NCI-H146 (cell line): ENCODE measurements around the gene ANKS1B.
"Not testable (repeated sequence)": the region's sequence is repeated elsewhere in the genome, so short reads cannot be mapped to it uniquely, and the experiment has no call there.

ENCODE experiments used
- DNase-seq: peaks from one replicate; lab custom pipeline; 2025; lab: John Stamatoyannopoulos, UW

ANKS1B gene

DNA sequence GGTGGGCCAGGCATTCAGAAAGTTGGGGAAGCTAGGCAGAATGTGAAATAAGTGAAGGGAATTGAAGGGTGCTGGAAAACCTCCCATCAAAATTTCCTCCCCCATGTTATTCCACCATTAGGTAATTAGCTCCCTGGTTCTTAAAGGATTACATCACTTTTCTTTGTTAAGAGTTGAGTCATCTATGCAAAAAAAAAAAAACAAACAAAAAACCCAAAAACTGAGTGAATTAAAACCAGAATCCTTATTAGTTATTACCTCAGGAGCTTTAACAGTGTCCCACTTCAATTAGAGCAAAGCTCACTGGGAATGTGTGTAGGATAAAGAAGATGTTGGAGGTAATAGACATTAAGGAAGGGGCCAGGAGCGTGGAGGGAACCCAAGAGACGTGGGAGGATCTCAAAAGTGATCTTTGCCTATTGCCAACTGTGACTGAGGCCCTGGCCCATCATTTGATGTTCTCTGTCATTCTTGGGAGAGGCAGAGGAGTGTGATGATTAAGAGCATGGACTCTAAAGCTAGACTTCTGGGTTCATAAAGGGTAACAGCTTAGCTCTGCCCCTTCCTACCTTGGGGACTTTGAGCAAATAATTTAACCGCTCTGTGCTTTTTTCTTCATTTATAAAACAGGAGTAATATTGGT is 975.0 kb downstream of the ANKS1B start:
- no peak for DNase-seq

DNA sequence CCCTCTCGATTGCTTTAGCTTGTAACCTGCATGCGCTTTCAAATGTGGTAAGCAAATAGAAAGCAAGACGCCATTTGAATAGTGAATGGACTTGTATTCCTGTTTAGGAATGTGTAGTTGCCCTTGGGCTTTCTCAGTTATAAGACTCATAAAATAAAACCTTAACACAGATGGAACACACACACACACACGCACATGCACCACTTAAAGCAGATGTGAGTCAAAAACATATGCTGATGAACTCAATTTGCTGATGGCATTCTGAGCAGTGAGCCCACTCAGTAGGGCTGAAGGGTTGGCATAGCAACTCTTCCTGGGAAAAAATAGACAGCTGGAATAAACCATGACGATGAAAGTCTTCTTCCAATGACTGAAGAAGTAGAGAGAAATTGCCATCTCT is 979.1 kb downstream of the ANKS1B start:
- no peak for DNase-seq

GRCh38 chr12:99004799-99005466 is 979.8 kb downstream of the ANKS1B start:
- DNase-seq = no peak

DNA sequence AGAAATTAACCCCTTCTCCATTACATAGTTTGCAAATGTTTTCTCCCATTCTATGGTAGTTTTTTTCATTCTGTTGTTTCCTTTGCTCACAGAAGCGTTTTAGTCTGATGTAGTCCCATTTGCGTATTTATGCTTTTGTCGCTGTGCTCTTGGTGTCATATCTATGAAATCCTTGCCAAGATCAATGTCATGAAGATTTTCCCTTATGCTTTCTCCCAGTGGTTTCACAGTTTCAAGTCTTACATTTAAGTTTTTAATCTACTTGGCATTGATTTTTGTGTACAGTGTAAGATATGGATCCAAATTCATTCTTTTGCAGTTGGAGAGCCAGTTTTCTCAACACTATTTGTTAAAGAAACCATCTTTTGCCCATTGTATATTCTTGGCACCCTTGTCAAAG is 982.0 kb downstream of the ANKS1B start:
- no peak for DNase-seq

GRCh38 chr12:99002156-99002555 is 982.6 kb downstream of the ANKS1B start:
- DNase-seq = no peak

GRCh38 chr12:98999559-98999958 is 985.2 kb downstream of the ANKS1B start:
- DNase-seq = no peak

DNA sequence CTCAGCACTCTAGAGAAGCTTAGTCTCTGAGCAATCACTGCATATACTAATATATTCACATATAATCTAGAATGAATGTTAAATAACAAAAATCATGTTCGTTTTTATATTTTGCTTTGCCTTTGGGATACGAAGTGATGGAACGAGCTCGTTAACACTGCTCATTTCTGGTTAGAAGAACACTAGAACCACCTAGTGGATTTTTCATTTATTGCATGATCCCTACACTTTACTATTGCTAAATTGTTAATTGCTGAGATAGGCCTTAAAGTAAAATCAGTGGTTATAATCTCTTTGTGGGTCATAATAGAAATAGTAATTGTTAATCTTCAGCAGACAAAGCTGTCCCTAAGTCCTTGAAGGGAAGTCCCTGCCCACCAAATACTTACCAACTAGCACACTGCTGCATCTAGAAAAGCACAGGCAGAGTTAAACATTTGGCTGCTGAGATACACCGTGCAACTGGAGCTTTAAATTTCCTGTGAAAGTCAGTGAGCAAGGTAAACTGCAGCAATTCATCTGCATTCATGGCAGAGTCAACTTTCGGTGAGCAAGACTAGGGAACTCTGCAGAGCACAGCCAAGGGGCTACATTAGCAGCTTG is 985.9 kb downstream of the ANKS1B start:
- no peak for DNase-seq

DNA sequence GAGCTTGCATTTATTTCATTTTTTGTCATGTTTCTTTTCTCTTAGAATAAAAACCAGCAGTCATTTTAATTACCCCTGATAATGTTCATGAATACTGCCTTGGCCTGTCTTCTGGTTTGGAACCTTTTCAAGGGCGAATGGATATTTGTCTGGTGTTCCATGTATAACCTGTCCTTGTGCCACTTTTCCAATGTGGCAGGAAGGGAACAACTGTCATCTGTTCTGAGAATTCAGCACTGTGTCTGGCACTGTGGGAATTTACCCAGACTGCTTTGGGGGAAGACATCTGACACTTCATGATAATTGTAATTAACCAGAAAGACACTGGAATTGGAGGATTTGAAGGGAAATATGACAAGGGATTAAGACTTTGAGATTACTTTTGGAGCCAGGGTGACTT is 986.8 kb downstream of the ANKS1B start:
- DNase-seq = no peak

DNA sequence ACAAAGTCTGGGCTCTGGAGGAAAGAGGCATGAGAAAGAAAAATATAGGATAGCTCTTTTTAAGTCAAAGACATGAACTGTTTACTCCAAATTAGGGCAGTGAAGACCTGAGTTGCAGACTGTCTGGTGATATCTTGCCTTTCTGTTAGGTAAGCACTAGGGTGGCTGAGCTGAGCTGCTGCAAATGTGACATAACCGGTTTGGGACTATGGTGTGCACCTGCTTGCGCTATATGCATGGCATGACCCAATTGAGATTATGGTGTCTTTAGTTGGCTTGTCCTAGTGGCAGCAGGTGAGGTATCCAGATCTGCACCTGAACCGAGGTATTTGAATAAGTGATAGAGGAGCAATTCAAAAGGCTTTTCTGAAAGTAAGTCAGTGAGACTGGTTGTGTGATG is 994.1 kb downstream of the ANKS1B start:
- no peak for DNase-seq

DNA sequence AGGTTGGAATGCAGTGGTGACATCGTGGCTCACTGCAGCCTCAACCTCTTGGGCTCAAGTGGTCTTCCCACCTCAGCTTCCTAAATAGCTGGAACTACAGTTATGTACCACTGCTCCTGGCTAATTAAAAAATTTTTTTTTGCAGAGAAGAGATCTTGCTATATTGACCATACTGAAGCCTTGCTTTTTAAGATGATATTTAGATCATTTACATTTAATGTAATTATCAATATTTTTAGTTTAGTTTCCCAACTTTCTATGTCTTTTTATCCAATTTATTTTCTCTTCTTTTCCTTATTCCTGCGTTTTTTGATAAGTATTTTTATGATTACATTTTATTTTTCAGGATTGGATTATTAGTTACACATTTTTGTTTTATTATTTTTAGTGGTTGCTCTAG is 999.6 kb downstream of the ANKS1B start:
- DNase-seq = no peak

DNA sequence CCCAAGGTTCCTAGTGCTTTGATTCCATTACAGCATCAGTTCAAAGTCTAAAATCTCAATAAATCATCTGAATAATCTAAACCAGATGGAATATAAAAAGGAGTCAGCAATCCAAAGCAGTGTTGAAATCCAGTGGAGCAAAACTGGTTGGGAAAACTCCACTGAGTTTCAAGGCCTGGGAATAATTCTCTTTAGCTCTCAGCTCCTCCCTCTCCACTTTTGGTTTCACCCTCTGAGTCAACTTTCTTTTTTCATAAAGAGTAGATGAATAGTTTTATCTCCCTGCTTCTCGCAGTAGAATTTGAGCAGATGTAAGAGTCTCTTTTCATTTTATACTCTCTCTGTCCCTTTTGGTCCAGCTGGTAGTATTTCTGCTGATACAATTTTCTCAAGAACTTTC is 1001.1 kb downstream of the ANKS1B start:
- DNase-seq = no peak

DNA sequence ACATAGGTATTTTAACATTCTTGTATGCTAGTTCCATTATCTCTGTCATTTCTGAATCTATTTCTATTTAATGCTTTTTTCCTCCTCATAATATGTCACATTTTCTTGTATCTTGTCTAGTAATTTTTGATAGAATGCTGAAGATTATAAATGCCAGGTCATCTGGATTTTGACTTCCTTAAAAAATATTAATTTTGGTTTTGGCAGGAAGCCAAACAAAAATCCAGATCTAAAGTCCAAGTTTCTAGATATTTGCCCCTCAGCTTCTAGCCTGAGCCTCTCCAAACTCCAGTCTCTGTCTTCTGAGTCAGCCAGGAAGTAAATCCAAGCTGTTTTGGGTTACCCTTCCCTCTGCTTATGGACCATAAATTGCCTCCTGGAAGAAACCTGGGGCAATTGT is 1004.2 kb downstream of the ANKS1B start:
- DNase-seq = no peak

- DNase-seq = no peak
Observed at GRCh38 chr12:98977186-98977585, 1007.5 kb downstream of the ANKS1B start.

DNA sequence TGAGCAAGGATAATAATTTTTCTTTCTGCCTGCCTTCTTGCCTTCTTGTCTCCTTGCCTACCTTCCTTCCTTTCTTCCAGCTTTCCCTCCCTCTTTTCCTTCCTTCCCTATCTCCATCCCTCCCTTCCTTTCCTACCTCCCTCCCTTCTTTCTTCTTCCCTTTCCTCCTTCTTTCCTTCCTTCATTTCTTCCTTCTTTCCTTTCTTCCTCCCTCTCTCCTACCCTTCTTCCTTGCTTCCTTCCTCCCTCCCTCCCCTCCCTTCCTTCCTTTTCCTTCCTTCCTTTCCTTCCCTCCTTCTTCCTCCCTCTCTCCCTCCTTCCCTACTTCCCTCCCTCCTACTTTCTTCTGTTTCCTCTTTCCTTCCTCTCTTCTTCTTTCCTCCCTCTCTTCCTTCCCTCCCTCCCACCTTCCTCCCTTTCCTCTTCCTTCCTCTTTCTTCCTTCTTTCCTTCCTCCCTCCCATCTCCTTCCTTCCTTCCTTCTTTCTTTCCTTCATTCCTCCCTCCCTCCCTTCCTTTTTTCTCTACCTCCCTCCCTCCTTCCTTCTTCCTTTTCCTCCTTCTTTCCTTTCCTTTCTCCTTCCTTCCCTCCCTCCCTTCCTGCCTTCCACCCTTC is 1009.9 kb downstream of the ANKS1B start:
- no peak for DNase-seq

DNA sequence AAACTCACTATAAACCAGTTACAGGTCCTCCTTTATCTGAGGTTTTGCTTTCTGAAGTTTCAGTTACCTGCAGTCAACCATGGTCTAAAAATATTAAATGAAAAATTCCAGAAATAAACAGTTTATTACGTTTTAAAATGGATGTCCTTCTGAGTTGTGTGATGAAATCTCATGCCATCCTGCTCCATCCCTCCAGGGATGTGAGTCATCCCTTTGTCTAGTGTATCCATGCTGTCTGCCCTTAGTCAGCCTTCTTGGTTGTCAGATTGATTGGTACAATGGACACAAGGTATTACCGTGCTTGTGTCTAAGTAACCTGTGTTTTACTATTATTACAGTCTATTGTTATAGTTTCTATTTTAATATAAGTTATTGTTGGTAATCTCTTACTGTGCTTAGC is 1011.3 kb downstream of the ANKS1B start:
- DNase-seq = no peak

- no peak for DNase-seq
Observed at GRCh38 chr12:98970950-98971349, 1013.8 kb downstream of the ANKS1B start.

DNA sequence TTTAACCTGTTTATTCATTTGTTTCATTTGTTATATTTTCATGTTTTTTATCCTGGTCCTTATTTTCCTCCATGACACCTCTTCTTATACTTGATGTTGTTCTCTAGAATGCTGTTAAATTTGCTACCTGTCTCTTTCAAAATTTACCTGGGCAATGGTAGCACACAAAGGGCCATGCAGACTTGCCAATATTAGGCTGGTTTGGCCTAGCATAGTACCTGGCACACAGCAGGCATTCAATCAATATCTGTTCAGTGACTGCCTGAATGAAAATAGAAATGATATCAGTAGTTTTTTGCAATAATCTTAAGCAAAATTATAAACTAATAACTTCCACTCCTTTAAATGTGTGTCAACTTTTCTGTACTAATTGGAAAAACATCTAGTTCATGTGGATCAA is 1014.5 kb downstream of the ANKS1B start:
- DNase-seq = no peak

GRCh38 chr12:98968896-98969295 is 1015.8 kb downstream of the ANKS1B start:
- DNase-seq = no peak

DNA sequence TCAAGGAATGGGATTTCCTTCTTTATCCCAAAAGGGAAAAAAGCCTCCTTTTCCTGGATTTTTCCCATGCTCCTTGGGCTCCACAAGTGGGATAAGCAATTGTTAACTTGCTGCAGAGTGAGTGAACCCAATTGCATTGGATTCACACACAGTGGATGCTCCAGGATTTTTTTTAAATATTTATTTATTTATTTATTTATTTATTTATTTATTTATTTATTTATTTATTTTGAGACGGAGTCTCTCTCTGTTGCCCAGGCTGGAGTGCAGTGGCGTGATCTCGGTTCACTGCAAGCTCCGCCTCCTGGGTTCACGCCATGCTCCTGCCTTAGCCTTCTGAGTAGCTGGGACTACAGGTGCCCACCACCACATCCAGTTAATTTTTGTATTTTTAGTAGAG is 1027.6 kb downstream of the ANKS1B start:
- DNase-seq = not testable (repeated sequence)

GRCh38 chr12:98955284-98955683 is 1029.5 kb downstream of the ANKS1B start:
- DNase-seq = peak; percentile 11

DNA sequence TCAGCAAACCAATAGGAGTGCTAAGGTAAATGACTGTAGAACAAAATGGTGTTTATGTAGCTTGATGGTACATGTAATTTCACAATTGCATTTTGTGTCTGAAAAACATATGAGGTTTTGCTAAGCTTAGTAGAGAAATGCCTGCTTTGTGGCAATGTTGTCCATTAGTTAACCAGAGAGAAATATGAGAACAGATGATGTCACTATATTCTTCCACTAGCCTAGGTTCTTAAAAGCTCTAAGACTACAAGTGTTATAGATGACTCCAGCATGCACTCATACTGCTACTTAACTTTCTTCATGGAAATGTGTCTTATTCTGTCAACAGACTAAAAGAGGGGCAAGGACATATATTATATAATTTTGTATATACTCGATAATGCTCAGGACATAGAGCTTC is 1030.2 kb downstream of the ANKS1B start:
- no peak for DNase-seq

DNA sequence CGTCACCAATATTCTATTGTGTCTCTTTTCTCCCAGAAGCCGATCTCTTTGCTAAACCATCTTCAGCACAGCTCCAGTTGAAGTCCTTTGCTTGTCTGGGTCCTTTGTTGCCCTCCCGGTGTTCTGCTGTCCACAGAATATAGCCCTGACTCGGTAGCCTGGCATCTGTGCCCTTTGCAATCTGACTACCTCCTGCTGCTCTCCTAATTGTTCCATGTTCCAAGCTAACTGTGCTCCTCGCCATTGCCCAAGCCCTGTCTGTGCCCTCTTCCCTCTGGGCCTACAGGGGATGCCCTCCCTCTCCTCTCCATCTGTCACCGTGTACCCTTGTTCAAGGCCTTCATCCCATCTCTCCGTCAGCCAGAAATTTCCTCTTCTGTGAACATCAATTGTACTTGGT is 1033.3 kb downstream of the ANKS1B start:
- DNase-seq = no peak

GRCh38 chr12:98948343-98948949 is 1036.3 kb downstream of the ANKS1B start:
- no peak for DNase-seq
